Effector CD4-positive, alpha-beta T cell (primary cell): ENCODE results near the gene INSRR.
A peak's percentile ranks its signal among the peaks of the same experiment; 100 is the strongest.

Experiments
- DNase-seq: peaks from one replicate; pipeline ENCODE4 v3.0.0-alpha.2; 2020

INSRR gene

GRCh38 chr1:156847591-156848460 is 11.1 kb downstream of the INSRR start:
- no peak for DNase-seq

- DNase-seq = no peak
Measured at GRCh38 chr1:156846643-156847042, 12.3 kb downstream of the INSRR start.

- DNase-seq = no peak
Measured at GRCh38 chr1:156845953-156846545, 12.9 kb downstream of the INSRR start.

- peak; percentile 12 for DNase-seq
Measured at GRCh38 chr1:156845055-156845952, 13.6 kb downstream of the INSRR start.

GRCh38 chr1:156844638-156845037 is 14.3 kb downstream of the INSRR start:
- no peak for DNase-seq

GRCh38 chr1:156844102-156844501 is 14.8 kb downstream of the INSRR start:
- no peak for DNase-seq

- DNase-seq = no peak
Measured at GRCh38 chr1:156842618-156843300, 16.2 kb downstream of the INSRR start.

GRCh38 chr1:156841295-156841855 is 17.5 kb downstream of the INSRR start:
- DNase-seq = no peak

GRCh38 chr1:156840898-156841279 is 18.0 kb downstream of the INSRR start:
- DNase-seq = no peak

GRCh38 chr1:156840186-156840897 is 18.6 kb downstream of the INSRR start:
- DNase-seq = no peak

- no peak for DNase-seq
Measured at GRCh38 chr1:156839426-156840109, 19.3 kb downstream of the INSRR start.

GRCh38 chr1:156838972-156839371 is 19.9 kb downstream of the INSRR start:
- DNase-seq = peak; percentile 34

- DNase-seq = no peak
Measured at GRCh38 chr1:156836892-156837291, 22.0 kb downstream of the INSRR start.

GRCh38 chr1:156836041-156836654 is 22.8 kb downstream of the INSRR start:
- peak; percentile 17 for DNase-seq

GRCh38 chr1:156834322-156834721 is 24.6 kb downstream of the INSRR start:
- no peak for DNase-seq

GRCh38 chr1:156833603-156834002 is 25.3 kb downstream of the INSRR start:
- no peak for DNase-seq

- no peak for DNase-seq
Measured at GRCh38 chr1:156832434-156832833, 26.5 kb downstream of the INSRR start.

GRCh38 chr1:156828400-156829124 is 30.4 kb downstream of the INSRR start:
- no peak for DNase-seq

GRCh38 chr1:156826630-156827029 is 32.3 kb downstream of the INSRR start:
- no peak for DNase-seq
